ENCODE results near the gene DPP10. TPM values are rescaled to one million over a fixed set of nuclear protein-coding genes. Genes with fewer than 3 reads are reported as not detected.

DPP10 gene
- total and polyA plus RNA-seq, 10 of the 15 experiments (the other 5 are each of a cell fraction or from before 2014, with no cell fraction given): not detected

- Histone ChIP-seq H3K79me2 (ENCODE audit: control insufficient read depth, insufficient read depth, low read length) (no peaks in the 10 kb centered on the region), H3K27me3 (replicated peaks in 1 of 2; ENCODE audit: control insufficient read depth in 2 of 2, insufficient read depth in 2 of 2, low read length in 1 of 2) (no peaks in the 10 kb centered on the region), H3K27ac (ENCODE audit: control insufficient read depth, insufficient read depth) (no peak overlapping the region), H3K9me3 (replicated peaks; ENCODE audit: control insufficient read depth, insufficient read depth, low read length) (no peaks in the 10 kb centered on the region), H2AFZ (ENCODE audit: control insufficient read depth, low read depth, low read length) (no peak overlapping the region), H4K20me1 (ENCODE audit: control insufficient read depth, insufficient read depth) (no peaks in the 10 kb centered on the region), H3K9ac (ENCODE audit: control insufficient read depth, insufficient read depth, low read length) (no peak overlapping the region), H3K4me3 (no peak overlapping the region), H3K36me3 (ENCODE audit: control insufficient read depth in 2 of 2, insufficient read depth in 2 of 2, low read length in 1 of 2) (no peaks in the 10 kb centered on the region), H3K4me1 (ENCODE audit: control insufficient read depth, insufficient read depth, low read length) (no peaks in the 10 kb centered on the region), H3K4me2 (ENCODE audit: control insufficient read depth, insufficient read depth) (no peak overlapping the region)
- SMC1A ChIA-PET (ENCODE audit: uncharacterized antibody, unreplicated experiment): no interaction called here
- CTCF ChIA-PET: no interaction called here
- WGBS (ENCODE audit: insufficient coverage, insufficient replicate concordance, low lambda C conversion rate, missing lambda C conversion rate): 39% methylated on average over 3 of the region's 3 CpGs
- POLR2A ChIA-PET: no interaction called here
- intact Hi-C loops (cut with micrococcal nuclease; ENCODE audit: unreplicated experiment): no loop called here
- RAD21 ChIA-PET (ENCODE audit: unreplicated experiment): no interaction called here
- no peak for FAIRE-seq
- no peak for DNase-seq (ENCODE audit: low read depth, low spot score)
- no peak for ATAC-seq
- TF ChIP-seq, protein P1, sequence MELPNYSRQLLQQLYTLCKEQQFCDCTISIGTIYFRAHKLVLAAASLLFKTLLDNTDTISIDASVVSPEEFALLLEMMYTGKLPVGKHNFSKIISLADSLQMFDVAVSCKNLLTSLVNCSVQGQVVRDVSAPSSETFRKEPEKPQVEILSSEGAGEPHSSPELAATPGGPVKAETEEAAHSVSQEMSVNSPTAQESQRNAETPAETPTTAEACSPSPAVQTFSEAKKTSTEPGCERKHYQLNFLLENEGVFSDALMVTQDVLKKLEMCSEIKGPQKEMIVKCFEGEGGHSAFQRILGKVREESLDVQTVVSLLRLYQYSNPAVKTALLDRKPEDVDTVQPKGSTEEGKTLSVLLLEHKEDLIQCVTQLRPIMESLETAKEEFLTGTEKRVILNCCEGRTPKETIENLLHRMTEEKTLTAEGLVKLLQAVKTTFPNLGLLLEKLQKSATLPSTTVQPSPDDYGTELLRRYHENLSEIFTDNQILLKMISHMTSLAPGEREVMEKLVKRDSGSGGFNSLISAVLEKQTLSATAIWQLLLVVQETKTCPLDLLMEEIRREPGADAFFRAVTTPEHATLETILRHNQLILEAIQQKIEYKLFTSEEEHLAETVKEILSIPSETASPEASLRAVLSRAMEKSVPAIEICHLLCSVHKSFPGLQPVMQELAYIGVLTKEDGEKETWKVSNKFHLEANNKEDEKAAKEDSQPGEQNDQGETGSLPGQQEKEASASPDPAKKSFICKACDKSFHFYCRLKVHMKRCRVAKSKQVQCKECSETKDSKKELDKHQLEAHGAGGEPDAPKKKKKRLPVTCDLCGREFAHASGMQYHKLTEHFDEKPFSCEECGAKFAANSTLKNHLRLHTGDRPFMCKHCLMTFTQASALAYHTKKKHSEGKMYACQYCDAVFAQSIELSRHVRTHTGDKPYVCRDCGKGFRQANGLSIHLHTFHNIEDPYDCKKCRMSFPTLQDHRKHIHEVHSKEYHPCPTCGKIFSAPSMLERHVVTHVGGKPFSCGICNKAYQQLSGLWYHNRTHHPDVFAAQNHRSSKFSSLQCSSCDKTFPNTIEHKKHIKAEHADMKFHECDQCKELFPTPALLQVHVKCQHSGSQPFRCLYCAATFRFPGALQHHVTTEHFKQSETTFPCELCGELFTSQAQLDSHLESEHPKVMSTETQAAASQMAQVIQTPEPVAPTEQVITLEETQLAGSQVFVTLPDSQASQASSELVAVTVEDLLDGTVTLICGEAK (IDR thresholded peaks at IDR 0.05; ENCODE audit: borderline replicate concordance): no peak
- TF ChIP-seq HDGF (IDR thresholded peaks at IDR 0.05): no peak
- TF ChIP-seq NRF1 (conservative IDR thresholded peaks at IDR 0.05; ENCODE audit: low read depth, low read length): no peak
- no peak for TF ChIP-seq SUZ12 (IDR thresholded peaks at IDR 0.05; ENCODE audit: unreplicated experiment)
- no peak for TF ChIP-seq IKZF2 (IDR thresholded peaks at IDR 0.05)
- no peak for TF ChIP-seq EP300 (IDR thresholded peaks at IDR 0.05; ENCODE audit: borderline replicate concordance in 1 of 2, control insufficient read depth in 1 of 2, low read depth in 2 of 2, low read length in 2 of 2)
- no peak for TF ChIP-seq MYC (IDR thresholded peaks at IDR 0.05; ENCODE audit: insufficient read depth, insufficient read length, insufficient replicate concordance, low read length, severe bottlenecking)
- BruUV-seq (replicated peaks): no TSS peak
- in situ Hi-C loops (cut with MboI): no loop called here
Observed at GRCh38 chr2:115292742-115293141, 850.3 kb downstream of the DPP10 start.

All from GM12878 (cell line).